Peyer's patch (tissue), 4 donors: Measurements from ENCODE around the gene RASGRF2. TPM values are rescaled to one million over a fixed set of nuclear protein-coding genes. Genes with fewer than 3 reads are reported as not detected.

Experiments
- DNase-seq, 3 donors: peaks; one replicate each; pipeline ENCODE4 v3.0.0-alpha.2; 2017 to 2019
- H3K27ac ChIP-seq, 4 donors: fragments of 200-600 bp; sonication (generic); one replicate each; pipeline ENCODE4 v1.5.1; 2016 to 2019
- H3K27me3 ChIP-seq, 2 donors: fragments of 200-600 bp; sonication (generic); one replicate each; pipeline ENCODE4 v1.5.1; 2019
- H3K36me3 ChIP-seq, 3 donors: fragments of 200-600 bp; sonication (generic); one replicate each; pipeline ENCODE4 v1.5.1; 2016 to 2019
- H3K4me1 ChIP-seq, 4 donors: fragments of 200-600 bp; sonication (generic); one replicate each; pipeline ENCODE4 v1.5.1; 2016 to 2019
- H3K4me3 ChIP-seq, 4 donors: fragments of 200-600 bp; sonication (generic); 1 replicate in 3 of 4; 2 replicates in 1 of 4; pipeline ENCODE4 v1.5.1; 2016 to 2019; ENCODE audit warnings: mild to moderate bottlenecking in 1 of 4
- H3K9me3 ChIP-seq, 4 donors: fragments of 200-600 bp; sonication (generic); one replicate each; pipeline ENCODE4 v1.5.1; 2016 to 2019; ENCODE audit warnings: mild to moderate bottlenecking in 1 of 4
- CTCF ChIP-seq, 6 experiments: fragments of 450-650 bp in 4 of 6; fragments of 200-600 bp in 2 of 6; sonication (generic) in 1 of 6; IDR thresholded peaks; one replicate each; pipeline ENCODE4 v1.5.1; 2017 to 2019; ENCODE audit warnings: antibody characterized with exemption in 6 of 6, mild to moderate bottlenecking in 3 of 6, moderate library complexity in 1 of 6
- POLR2A ChIP-seq, 2 donors: fragments of 450-650 bp; IDR thresholded peaks; one replicate each; pipeline ENCODE4 v1.5.1; 2017; ENCODE audit warnings: antibody characterized with exemption in 2 of 2, mild to moderate bottlenecking in 2 of 2, moderate library complexity in 2 of 2
- total RNA-seq, 4 donors: library from RNA; depleted of rRNA; stranded (reverse); fragments of >200 nt; gene quantifications; one replicate each; pipeline ENCODE4 v1.1.0, GENCODE V29; 2016

Gene RASGRF2
- total RNA-seq, 4 donors from 2014 or later: 6.0 to 17.3 (median 8.7) TPM

- Histone ChIP-seq H3K36me3 (no peaks in the 10 kb centered on the region), H3K27ac (no peak overlapping the region), H3K9me3 (no peaks in the 10 kb centered on the region), H3K4me1 (no peaks in the 10 kb centered on the region), H3K27me3 (no peaks in the 10 kb centered on the region), H3K4me3 (no peak overlapping the region)
- DNase-seq: no peak
- TF ChIP-seq POLR2A (IDR thresholded peaks at IDR 0.05) (no peak), CTCF (IDR thresholded peaks at IDR 0.05) (no peak)
These were observed 32.1 kb upstream of the RASGRF2 start for GRCh38 chr5:80928073-80928472.

GRCh38 chr5:80930940-80931339 lies 29.2 kb upstream of the RASGRF2 start:
- H3K27me3 ChIP-seq: no peaks in the 10 kb centered on the region
- no peak overlapping the region for H3K27ac ChIP-seq
- H3K9me3 ChIP-seq: no peaks in the 10 kb centered on the region
- no peak for DNase-seq
- H3K36me3 ChIP-seq: no peaks in the 10 kb centered on the region
- no peaks in the 10 kb centered on the region for H3K4me1 ChIP-seq
- no peak overlapping the region for H3K4me3 ChIP-seq
- TF ChIP-seq CTCF (IDR thresholded peaks at IDR 0.05) (no peak), POLR2A (IDR thresholded peaks at IDR 0.05) (no peak)

GRCh38 chr5:80931411-80931810 lies 28.8 kb upstream of the RASGRF2 start:
- Histone ChIP-seq H3K36me3 (no peaks in the 10 kb centered on the region), H3K4me3 (no peak overlapping the region), H3K27ac (no peak overlapping the region), H3K4me1 (no peaks in the 10 kb centered on the region), H3K27me3 (no peaks in the 10 kb centered on the region), H3K9me3 (no peaks in the 10 kb centered on the region)
- TF ChIP-seq POLR2A (IDR thresholded peaks at IDR 0.05) (no peak), CTCF (IDR thresholded peaks at IDR 0.05) (no peak)
- no peak for DNase-seq

GRCh38 chr5:80933036-80933435 lies 27.1 kb upstream of the RASGRF2 start:
- H3K4me1 ChIP-seq: no peaks in the 10 kb centered on the region
- no peaks in the 10 kb centered on the region for H3K27me3 ChIP-seq
- DNase-seq: no peak
- TF ChIP-seq CTCF (IDR thresholded peaks at IDR 0.05): no peak
- TF ChIP-seq POLR2A (IDR thresholded peaks at IDR 0.05): no peak
- H3K27ac ChIP-seq: no peak overlapping the region
- H3K4me3 ChIP-seq: no peak overlapping the region
- H3K9me3 ChIP-seq: no peaks in the 10 kb centered on the region
- no peaks in the 10 kb centered on the region for H3K36me3 ChIP-seq

GRCh38 chr5:80934751-80935150 lies 25.4 kb upstream of the RASGRF2 start:
- no peaks in the 10 kb centered on the region for H3K27me3 ChIP-seq
- no peaks in the 10 kb centered on the region for H3K4me1 ChIP-seq
- no peaks in the 10 kb centered on the region for H3K36me3 ChIP-seq
- no peaks in the 10 kb centered on the region for H3K9me3 ChIP-seq
- no peak for DNase-seq
- H3K4me3 ChIP-seq: no peak overlapping the region
- H3K27ac ChIP-seq: no peak overlapping the region
- TF ChIP-seq CTCF (IDR thresholded peaks at IDR 0.05) (peak in 1 of 6 experiments; percentile 4), POLR2A (IDR thresholded peaks at IDR 0.05) (no peak)

- H3K4me3 ChIP-seq: no peak overlapping the region
- H3K4me1 ChIP-seq: no peaks in the 10 kb centered on the region
- no peaks in the 10 kb centered on the region for H3K27me3 ChIP-seq
- H3K36me3 ChIP-seq: no peaks in the 10 kb centered on the region
- TF ChIP-seq POLR2A (IDR thresholded peaks at IDR 0.05) (no peak), CTCF (IDR thresholded peaks at IDR 0.05) (peak in 1 of 6 experiments; percentile 14)
- DNase-seq: no peak
- H3K9me3 ChIP-seq: no peaks in the 10 kb centered on the region
- H3K27ac ChIP-seq: no peak overlapping the region
These were observed 24.3 kb upstream of the RASGRF2 start for GRCh38 chr5:80935811-80936385.
